ENCODE data around the gene HDLBP.

Gene HDLBP, protein sequence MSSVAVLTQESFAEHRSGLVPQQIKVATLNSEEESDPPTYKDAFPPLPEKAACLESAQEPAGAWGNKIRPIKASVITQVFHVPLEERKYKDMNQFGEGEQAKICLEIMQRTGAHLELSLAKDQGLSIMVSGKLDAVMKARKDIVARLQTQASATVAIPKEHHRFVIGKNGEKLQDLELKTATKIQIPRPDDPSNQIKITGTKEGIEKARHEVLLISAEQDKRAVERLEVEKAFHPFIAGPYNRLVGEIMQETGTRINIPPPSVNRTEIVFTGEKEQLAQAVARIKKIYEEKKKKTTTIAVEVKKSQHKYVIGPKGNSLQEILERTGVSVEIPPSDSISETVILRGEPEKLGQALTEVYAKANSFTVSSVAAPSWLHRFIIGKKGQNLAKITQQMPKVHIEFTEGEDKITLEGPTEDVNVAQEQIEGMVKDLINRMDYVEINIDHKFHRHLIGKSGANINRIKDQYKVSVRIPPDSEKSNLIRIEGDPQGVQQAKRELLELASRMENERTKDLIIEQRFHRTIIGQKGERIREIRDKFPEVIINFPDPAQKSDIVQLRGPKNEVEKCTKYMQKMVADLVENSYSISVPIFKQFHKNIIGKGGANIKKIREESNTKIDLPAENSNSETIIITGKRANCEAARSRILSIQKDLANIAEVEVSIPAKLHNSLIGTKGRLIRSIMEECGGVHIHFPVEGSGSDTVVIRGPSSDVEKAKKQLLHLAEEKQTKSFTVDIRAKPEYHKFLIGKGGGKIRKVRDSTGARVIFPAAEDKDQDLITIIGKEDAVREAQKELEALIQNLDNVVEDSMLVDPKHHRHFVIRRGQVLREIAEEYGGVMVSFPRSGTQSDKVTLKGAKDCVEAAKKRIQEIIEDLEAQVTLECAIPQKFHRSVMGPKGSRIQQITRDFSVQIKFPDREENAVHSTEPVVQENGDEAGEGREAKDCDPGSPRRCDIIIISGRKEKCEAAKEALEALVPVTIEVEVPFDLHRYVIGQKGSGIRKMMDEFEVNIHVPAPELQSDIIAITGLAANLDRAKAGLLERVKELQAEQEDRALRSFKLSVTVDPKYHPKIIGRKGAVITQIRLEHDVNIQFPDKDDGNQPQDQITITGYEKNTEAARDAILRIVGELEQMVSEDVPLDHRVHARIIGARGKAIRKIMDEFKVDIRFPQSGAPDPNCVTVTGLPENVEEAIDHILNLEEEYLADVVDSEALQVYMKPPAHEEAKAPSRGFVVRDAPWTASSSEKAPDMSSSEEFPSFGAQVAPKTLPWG (N-terminal part only)

DNA sequence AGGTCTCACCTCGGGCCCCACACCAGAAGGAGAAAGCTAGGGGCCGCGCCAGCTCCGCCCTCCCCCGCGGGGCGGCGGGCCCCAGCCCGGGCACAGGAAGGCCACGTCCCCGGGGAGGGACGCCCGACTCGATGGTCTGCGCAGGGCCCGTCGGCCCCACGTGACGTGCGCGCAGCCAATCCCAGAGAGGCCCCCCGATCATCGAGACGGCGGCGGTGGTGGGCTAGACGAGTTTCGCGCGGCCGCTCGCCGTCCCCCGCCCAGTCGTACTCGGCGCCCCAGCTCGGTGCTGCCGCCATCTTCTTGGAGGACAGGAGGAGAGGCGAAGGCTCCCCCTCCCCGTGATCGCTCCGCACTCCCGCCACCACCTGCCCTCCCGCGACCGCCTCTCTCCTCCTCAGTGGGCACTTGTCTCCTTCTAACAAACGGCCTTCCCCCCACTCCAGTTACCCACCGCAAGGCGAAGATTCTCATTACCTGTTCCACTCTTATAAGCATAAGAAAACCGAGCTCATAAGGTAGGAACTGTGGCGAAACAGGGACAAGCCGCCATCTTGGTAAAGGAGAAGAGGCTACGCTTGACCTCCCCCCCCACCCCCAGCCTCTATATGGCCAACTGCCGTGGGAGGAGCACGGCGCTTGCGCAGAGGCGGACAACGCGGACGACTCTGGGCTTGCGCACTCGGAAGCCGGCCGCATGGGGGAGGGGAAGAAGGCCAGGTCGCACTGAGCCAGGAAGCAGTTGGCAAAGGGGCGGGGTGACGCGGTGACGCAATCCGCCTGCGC is at the start of gene HDLBP:
Gene HDLBP, minus strand, starts transcription at position 580 of the 786 bp plus-strand sequence. CDS start 48,803 bp downstream, outside the sequence.
- TF ChIP-seq, protein P1, sequence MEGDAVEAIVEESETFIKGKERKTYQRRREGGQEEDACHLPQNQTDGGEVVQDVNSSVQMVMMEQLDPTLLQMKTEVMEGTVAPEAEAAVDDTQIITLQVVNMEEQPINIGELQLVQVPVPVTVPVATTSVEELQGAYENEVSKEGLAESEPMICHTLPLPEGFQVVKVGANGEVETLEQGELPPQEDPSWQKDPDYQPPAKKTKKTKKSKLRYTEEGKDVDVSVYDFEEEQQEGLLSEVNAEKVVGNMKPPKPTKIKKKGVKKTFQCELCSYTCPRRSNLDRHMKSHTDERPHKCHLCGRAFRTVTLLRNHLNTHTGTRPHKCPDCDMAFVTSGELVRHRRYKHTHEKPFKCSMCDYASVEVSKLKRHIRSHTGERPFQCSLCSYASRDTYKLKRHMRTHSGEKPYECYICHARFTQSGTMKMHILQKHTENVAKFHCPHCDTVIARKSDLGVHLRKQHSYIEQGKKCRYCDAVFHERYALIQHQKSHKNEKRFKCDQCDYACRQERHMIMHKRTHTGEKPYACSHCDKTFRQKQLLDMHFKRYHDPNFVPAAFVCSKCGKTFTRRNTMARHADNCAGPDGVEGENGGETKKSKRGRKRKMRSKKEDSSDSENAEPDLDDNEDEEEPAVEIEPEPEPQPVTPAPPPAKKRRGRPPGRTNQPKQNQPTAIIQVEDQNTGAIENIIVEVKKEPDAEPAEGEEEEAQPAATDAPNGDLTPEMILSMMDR (IDR thresholded peaks at IDR 0.05; ENCODE audit: low read depth, low read length), result peak; percentile 14
- TF ChIP-seq, protein P2, sequence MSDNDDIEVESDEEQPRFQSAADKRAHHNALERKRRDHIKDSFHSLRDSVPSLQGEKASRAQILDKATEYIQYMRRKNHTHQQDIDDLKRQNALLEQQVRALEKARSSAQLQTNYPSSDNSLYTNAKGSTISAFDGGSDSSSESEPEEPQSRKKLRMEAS (IDR thresholded peaks at IDR 0.05; ENCODE audit: low read depth, low read length), result peak; percentile 92
- TF ChIP-seq MYC (IDR thresholded peaks at IDR 0.05; ENCODE audit: low read depth, low read length), result peak; percentile 66
- TF ChIP-seq POLR2A (IDR thresholded peaks at IDR 0.05; ENCODE audit: extremely low read depth, insufficient read length), result peak; percentile 57
- DNase-seq (ENCODE audit: low read depth), result peak; percentile 99

DNA sequence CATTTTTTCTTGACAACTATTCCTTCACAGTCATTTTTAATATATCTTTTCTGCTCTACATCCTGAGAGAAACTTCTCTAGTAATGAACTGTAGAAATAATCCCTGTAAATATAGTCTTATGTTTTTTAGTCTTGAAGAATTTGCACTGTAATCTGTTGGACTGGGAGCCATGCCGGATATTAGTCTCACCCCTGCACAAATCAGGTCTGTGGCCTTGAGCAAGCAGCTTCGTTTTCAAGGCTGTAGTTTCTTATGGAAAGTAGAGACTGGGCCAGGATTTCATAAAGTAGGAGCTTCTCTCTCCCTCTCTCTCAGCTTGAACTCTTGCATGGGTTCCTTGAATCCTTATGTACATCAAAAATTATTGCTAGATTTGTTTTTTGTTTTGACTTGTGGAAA is 49.3 kb upstream of the HDLBP start:
- TF ChIP-seq POLR2A (IDR thresholded peaks at IDR 0.05; ENCODE audit: extremely low read depth, insufficient read length) (no peak), MYC (IDR thresholded peaks at IDR 0.05; ENCODE audit: low read depth, low read length) (no peak)
- TF ChIP-seq, protein P1 (IDR thresholded peaks at IDR 0.05; ENCODE audit: low read depth, low read length), result no peak
- TF ChIP-seq, protein P2 (IDR thresholded peaks at IDR 0.05; ENCODE audit: low read depth, low read length), result no peak
- no peak for DNase-seq (ENCODE audit: low read depth)
- no peak overlapping the region for H3K4me3 ChIP-seq (ENCODE audit: low read depth, low read length)

More for the DNA sequence above, at the start of gene HDLBP:
- peak within 1 kb of the TSS; percentile 98 for H3K4me3 ChIP-seq (ENCODE audit: low read depth, low read length)

DNA sequence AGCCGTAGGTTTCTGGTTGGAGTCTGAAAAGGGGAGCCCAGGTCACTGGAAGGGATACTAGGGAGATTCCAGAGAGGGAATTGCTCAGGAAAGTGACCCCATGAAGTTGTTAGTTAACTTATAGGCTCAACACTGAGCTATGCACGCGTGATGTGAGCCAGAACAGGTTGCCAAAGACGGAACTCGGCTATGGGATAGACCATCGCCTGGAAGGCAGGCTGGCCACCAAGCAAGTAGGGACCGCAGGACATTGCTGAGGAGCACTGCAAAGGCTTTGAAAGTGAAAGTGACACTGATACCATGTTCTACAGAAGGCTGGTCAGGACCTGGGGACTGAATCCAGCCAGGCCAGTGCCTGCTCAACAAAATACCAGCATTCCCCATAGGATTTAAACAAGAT is 48.0 kb upstream of the HDLBP start:
- DNase-seq (ENCODE audit: low read depth), result no peak
- TF ChIP-seq POLR2A (IDR thresholded peaks at IDR 0.05; ENCODE audit: extremely low read depth, insufficient read length), result no peak
- TF ChIP-seq, protein P1 (IDR thresholded peaks at IDR 0.05; ENCODE audit: low read depth, low read length), result no peak
- TF ChIP-seq, protein P2 (IDR thresholded peaks at IDR 0.05; ENCODE audit: low read depth, low read length), result no peak
- TF ChIP-seq MYC (IDR thresholded peaks at IDR 0.05; ENCODE audit: low read depth, low read length), result no peak
- no peak overlapping the region for H3K4me3 ChIP-seq (ENCODE audit: low read depth, low read length)

DNA sequence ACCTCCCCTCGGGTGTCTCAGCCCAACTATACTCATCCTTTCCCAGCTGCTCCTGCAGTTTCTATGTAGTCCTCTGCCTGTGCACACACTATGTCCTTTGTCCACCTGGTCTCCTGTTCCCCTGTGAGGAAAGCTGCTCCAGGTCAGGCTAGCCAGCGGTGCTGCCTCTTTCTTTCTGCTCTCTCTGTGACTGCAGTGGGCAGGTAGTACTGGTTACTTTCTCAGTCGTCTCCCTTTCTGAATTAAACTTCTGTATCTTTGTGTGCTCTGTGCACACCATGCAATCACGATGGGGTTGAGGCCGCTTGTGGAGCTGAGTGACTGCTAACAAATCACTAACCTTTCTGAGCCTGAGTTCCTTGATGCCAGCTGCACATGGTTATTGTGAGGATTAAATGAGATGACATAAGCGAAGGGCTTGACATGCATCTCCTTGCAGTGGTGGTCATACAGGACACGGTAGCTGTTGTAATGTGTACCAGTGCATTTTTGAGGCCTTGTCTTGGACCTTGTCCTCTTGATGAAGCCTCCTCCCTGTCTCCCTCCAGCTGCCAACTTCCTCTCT is 44.1 kb upstream of the HDLBP start:
- no peak for TF ChIP-seq MYC (IDR thresholded peaks at IDR 0.05; ENCODE audit: low read depth, low read length)
- TF ChIP-seq, protein P1 (IDR thresholded peaks at IDR 0.05; ENCODE audit: low read depth, low read length), result no peak
- TF ChIP-seq, protein P2 (IDR thresholded peaks at IDR 0.05; ENCODE audit: low read depth, low read length), result no peak
- no peak for TF ChIP-seq POLR2A (IDR thresholded peaks at IDR 0.05; ENCODE audit: extremely low read depth, insufficient read length)
- H3K4me3 ChIP-seq (ENCODE audit: low read depth, low read length), result no peak overlapping the region
- no peak for DNase-seq (ENCODE audit: low read depth)

Data from NB4 (cell line).